Activated CD8-positive, alpha-beta memory T cell treated with anti-CD3 and anti-CD28 coated beads for 24 hours (primary cell): ENCODE data around the gene GMEB2.
"Not testable (repeated sequence)": the region's sequence is repeated elsewhere in the genome, so short reads cannot be mapped to it uniquely, and the experiment has no call there.

Experiments
- DNase-seq: peaks from one replicate; pipeline ENCODE4 v3.0.0-alpha.2; 2020

The GMEB2 gene

DNA sequence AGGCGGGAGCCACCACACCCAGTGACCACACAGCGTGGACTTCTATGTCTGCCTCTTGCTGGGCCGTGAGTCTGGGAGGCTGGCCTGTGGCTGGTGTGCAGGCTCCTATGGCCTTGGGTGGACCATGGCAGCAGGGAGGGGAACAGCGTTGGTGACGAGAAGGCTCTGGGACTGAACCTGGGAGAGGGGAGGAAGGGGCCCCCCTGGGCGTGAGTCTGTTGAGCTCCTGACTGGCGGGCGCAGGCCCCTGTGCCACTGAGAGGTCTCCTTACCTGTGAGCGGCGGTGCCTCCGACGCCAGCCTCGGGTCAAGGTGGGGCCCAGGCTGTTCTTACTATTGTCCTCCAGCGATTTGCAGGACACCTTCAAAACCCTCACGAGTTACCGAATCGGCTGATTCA is 40.1 kb downstream of the GMEB2 start:
- DNase-seq = no peak

DNA sequence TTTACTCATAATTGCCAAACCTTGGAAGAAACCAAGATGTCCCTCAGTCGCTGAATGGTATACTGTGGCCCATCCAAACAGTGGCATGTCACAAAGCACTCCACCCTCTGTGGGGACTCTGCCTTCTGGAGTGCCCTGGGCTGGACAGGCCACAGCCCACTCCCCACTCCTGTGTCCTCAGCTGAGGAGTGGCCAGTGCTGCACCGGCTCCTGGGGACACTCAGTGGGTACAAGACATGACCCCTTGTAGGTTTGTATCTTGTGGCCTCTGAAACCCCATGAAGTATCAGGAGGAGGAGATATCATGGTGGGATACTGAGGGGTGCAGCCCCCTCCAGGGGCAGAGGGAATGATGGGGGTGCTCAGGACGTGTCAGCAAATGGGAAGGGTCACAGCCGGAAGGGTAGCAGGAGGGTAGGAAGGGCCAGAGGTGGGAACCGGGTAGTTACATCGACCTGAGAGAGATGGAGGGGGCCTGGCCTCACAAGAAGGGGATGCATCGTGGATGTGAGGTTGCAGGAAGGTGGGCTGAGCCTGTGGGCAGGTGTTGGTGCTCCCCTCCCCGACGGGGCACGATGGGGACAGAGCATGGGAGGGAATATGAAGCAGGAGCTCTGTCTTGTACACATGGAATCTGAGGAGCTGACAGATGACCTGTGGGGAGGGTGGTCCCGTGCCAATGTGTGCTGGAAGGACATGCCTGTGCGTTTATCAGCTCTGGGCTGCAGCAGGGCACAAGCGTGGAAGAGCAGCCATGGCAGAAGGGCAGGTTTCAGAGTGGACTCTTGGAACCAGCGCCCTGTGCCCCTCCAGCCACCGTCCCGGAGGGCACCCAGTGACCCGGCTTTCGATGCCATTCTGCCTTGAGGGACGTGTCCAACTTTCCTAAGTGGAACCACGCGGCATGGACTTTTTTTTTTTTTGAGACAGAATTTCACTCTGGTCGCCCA is 41.0 kb downstream of the GMEB2 start:
- no peak for DNase-seq

DNA sequence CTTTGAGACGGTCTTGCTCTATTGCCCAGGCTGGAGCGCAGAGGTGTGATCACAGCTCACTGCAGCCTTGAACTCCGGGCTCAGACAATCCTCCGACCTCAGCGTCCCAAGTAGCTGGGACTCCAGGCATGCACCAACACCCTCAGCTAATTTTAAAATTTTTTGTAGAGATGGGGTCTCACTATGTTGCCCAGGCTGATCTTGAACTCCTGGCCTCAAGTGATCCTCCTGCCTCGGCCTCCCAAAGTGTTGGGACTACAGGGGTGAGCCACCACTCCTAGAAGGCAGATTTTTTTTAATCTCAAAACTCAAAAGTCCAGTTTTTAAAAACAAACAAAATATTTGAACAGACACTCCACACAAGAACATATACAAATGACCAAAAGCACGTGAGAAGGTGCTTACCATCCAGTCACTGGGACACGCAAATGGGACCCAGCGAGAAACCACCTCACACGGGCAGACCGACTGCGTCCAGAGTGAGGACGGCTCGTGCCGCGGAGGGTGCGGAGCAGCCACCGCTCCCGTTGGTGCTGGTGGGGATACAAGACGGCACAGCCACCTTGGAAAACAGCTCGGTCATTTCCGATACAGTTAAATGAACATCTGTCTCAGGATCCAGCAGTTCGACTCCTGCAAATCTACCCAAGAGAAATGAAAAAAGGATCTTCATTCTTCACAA is 44.4 kb downstream of the GMEB2 start:
- DNase-seq = no peak

DNA sequence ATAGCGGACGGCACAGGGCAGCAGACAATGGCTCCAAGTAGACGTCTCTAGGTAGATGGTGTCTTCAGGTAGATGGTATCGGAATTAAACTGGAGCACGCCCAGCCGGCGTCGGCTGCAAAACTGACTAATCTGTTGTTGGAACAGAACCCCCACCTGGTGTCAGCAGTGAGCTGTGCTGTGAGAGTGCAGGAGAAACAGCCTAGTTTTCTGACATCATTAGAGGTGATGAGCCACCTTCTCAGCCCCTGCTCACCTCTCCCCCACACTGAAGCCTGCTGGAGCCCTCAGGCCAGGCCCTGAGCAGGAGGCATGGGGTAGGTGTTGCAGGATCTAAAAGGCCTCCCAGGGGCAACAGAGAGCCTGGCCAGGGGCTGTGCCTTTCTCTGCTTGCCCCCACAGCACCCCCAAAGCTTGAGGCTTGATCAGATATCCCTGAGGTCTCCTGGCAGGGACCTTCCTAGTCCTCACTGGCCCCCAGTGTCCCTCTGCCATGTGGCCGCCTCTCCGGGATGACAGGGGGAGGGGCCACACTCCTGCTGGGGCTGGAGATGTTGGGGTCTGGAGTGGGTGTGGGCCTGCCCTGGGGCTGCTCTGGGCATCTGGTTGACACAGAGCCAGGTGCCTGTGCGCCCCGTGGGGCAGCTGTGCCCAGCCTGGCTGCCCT is 46.0 kb downstream of the GMEB2 start:
- peak; percentile 76 for DNase-seq

DNA sequence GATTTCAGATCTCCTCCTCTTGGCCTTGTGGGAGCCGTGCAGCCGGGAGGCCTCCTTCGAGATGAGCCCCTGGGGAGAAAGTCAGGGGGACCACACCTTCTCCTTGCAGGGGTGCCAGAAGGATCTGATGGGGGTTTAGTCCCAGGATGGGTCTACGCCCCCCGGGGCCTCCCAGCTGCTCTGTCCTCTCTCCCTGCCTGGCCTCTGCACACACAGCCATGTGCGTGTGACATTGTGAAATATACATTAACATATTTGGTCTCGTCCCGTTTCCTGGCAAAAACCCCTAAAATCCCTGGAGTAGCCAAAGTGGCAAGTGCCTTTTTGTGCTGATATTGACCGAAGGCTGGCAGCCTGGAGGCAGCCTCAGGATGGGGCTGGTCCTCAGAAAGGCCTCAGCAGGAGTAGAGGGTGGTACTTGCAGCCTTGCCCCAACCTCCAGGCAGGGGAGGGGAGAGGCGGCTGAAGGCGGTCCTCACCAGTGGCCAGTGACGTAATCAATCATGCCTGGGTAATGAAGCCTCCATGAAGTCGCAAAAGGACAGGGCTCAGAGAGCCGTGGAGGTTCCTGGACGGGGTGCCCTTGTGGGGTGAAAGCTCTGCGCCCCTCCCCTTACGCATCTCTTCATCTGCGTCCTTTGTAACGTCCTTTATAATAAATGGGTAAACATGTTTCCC is 47.7 kb downstream of the GMEB2 start:
- DNase-seq = no peak

DNA sequence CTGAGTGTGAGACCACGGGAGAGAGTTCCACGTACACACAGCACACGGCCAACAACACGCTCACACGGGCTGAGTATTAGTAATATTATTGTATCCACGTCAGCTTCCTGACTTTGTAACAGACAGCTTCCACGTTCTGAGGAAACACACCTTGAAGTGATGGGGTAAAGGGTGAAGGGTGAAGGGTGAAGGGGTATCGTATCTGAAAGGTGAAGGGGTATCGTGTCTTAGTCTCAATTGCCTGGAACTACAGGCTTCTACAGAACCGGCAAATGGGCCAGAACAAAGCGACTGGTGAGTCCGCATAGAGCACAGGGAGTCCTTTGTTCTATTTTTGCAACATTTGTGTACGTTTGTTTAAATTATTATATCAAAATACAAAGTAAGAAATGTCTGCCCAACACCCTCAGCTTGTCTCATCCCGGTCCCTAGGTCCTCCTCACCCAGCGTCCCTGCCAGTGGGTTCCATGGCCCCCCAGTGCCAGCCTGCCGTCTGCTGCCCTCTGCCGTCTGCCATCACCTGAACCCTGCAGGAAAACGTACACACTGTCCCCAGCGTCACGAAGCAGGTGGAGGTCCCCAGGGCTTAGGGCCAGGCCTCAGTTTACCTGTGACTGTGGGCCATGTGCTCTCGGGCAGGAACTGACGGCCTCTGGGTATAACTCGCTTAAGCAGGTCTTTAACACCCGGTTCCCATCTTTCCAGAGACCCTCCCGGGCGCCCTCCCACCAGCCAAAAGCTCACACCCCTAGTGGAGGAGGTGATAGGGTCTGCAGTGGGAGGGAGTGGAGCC is 48.5 kb downstream of the GMEB2 start:
- no peak for DNase-seq

DNA sequence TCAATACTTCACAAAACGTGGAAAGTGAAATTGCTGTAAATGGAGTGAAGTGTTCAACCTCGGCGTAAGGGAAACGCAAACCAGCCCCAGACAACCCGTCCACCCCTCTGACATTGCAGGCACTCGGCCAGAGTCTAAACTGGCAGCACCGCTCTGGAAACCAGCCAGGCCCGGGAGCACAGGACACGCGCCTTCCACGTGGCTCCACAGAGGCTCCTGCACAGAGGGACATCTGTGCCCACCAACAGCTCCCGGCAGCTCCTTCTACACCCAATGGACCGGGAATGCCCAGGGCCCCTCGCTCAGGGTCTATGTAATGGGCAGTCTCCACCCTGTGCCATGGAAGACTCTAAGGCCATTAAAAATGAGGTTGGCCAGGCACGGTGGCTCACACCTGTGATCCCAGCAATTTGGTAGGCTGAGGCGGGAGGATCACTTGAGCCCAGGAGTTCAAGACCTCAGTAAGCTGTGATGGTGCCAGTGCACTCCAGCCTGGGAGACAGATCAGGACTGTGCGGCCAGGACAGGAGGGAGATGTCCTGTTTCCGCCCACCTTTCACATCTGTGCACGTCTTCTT is 49.5 kb downstream of the GMEB2 start:
- DNase-seq = no peak

DNA sequence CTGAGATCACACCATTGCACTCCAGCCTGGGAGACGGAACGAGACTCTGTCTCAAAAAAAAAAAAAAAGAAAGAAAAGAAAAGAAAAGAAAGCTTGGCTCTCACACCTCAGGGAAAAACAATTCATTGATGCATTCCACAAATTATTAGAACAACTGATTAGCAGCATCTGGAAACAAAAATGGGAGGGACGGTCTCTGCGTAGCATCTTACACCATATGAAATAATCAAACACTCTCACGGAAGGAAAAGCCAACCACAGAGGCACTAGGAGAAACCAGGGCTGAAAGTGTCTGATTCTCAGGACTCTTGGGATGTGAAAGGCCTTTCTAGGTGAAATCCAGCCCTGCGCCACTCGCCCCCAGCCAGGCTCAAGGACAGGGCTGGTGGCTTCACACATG is 50.6 kb downstream of the GMEB2 start:
- DNase-seq = no peak

DNA sequence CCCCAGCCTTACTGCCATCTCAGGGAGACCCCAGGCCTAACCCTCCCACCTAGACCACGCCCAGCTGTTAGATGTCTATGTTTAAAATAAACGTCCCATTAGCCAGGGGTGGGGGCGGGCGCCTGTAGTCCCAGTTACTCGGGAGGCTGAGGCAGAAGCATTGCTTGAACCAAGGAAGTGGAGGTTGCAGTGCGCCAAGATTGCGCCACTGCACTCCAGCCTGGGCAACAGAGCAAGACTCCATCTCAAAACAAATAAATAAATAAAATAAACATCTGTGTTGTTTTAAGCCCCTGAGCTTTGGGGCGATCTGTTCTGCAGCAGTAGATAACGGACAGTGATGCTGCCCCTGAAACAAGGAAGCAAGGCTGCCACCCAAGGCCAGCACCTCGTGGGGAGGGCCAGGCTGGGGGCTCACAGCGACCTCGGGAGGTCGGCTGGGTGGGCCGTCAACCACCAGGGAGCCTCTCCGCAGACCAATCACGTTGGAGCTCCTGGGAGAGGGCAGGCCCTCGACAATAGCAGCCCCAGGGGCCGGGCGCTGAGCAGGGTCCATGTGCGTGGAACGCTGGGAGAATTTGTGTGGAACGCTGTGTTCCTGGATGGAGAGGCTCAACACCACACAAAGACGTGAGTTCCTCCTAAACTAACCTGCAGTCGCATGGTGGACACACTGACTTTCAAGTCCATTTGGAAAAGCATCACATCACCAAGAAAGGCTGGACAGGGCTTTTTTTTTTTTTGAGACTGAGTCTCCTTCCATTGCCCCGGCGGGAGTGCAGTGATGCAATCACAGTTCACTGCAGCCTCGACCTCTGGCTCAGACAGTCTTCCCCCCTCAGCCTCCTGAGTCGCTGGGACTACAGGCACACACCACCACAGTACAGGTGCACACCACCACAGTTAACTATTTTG is 51.8 kb downstream of the GMEB2 start:
- DNase-seq = no peak

DNA sequence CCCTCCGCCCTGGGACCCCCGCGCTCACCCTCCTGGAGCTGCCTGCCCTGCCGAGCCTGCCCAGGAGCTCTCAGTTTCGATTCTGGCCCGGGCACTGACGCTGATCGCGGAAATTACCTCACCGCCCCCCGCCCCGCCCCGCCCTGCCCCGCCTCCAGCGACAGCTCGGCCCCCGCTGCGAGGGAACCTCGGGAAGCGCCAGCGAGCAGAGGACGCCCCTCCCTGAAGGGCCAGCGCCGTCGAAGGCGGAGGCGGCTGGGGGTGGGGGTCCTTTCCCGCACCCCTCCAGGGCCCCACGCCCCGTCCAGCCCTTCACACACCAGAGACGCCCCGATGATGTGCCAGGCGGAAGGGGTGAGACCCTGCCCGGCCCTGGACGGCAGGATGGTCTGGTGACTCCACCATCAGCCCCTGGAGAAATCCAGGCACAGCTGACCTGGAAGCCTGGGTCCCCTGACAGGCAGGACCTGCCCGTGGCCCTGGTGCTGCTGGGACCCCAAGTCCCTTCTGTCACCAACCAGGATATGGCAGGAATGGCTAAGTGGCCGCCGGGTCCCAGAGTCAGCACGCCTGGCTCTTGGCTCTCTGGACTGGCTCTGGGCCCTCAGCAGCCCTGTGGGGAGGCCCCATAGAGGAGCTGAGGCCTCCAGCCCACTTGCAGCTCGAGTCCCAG is 52.6 kb downstream of the GMEB2 start, which contains the start of gene HELZ2:
Gene HELZ2, minus strand, starts transcription at position 84 of the 673 bp plus-strand sequence. CDS start 1,854 bp downstream, outside the sequence.
- peak; percentile 73 for DNase-seq

DNA sequence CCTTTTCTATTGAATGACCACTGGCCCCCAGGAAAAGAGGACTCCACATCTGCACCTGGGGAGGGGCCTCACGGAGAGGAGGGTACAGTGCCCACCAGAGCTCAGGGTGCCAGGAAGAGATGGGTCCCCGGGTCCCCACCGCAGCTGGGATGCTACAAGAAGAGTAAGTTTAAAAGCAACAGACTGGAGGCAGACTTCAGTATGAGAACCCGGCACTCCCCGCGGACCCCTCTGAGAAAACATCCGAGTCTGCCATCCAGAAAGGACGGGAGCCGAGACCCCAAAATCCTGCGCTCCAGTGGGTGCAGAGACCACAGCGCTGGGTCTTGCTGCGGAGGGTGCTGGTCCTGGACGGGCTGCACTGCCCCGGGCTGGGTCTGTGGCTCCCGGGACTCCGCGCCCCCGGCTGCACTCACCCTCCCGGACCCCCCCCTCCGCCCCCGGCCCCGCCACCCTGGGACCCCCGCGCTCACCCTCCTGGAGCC is 53.2 kb downstream of the GMEB2 start:
- DNase-seq = no peak

DNA sequence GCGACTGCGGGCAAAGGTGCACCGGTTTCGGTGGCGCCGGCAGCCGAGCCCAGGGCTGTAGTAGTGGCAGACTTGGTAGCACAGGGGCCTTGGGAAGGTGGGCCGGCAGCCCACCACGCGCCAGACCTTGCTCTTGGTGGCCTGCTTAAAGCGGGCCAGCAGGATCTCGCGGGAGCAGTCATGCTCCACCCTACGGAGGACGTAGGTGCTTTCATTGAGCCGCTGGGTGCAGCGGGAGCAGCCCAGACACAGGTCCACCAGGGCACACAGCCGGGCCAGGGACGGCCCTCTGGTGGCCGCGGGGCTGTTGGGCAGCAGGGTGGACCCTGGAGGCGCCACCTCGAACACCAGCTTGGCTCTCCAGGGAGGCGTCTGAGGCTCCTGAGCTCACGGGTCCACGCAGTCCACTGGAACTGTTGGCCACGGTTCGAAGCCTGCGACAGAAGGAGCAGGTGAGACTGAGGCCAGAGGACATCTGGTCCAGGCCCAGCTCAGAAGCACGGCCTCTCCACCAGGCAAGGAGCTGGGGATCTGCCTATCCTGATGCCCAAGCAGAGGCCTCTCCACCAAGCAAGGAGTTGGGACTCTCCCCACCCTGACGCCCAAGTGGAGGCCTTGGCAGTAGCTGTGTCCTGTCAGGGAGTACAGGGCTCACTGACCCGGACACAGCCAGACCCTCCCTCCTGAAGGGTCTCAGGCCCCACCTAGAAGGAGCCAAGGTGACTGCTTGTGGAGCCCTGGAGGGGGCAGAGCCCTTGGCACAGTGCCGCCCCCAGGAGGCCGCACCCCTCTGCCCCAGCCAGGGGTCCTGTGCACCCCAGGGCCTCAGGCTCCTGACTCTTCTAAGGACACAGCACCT is 53.9 kb downstream of the GMEB2 start:
- no peak for DNase-seq

DNA sequence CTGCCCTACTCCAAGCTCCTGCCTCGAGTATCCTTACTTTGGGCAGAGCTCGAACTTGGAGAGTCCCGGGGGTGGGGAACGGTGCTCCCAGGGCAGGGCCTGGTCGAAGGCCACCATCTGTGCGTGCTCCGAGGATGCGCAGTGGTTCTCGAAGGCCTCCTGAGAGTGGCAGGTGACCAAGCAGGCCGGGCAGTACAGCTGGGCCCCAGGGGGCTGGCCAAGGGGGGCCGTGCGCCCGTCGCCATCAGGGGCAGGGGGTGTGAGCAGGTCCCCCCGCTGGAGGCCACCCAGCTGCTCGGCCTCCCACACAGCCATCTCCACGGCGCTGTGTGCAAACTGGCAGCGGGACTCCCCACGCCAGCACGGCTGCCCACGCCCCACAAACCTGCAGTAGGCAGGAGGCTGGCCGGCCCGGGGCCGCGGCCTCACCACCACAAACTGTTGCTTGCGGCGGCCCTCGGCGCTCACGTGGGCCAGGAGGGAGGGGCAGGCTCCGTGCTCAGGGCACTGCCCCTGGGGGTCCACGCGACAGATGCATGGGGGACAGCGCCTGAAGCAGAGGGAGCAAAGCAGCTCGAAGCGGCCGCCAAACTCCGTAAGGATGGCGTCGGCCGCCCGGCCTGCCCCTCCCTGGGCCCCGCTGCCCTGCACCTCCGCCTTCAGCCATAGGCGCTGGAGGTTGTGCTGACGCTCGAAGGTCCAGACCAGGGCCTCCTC is 54.7 kb downstream of the GMEB2 start:
- DNase-seq = no peak

DNA sequence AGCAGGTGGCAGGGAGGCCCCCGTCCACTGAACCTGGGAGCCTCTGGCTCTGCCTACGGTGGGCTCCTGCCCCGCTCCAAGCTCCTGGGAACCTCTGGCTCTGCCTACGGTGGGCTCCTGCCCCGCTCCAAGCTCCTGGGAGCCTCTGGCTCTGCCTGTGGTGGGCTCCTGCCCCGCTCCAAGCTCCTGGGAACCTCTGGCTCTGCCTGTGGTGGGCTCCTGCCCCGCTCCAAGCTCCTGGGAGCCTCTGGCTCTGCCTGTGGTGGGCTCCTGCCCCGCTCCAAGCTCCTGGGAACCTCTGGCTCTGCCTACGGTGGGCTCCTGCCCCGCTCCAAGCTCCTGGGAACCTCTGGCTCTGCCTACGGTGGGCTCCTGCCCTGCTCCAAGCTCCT is 55.8 kb downstream of the GMEB2 start:
- DNase-seq = not testable (repeated sequence)

DNA sequence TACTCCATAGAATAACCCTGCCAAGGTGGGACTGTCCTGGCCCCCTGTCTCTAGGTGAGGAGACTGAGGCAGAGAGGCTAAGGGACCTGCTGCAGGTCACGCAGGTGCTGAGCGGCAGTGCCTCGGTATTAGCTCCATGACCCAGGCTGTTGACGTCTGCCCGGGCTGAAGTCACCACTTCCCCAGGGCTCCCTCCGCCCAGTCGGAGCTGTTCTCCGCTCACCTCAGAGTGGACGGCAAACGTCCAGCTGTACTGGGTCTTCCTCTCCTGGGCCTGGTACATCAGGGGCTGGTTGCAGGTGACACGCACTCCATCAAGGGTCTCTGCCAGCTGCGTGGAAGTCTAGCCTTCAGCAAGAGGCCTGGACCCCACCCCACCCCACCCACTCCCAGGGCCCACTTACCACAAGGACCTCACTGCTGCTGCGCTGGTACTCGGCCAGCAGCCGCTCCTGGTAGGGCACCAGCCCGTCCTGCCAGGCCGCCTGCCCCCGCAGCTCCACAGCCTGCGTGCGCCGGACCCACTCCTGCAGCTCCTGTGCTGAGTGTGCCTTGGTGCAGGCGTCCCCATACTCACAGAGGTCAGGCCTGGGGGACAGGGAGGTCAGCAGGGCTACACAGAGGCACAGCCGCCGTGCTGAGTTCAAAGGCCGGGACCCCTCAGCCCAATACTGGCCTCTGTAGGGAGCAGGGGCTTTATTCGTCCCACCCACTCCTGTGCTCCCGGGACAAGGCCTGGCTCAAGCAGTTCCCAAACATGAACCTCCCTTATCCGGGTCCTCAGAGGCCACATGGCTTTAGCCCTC is 56.4 kb downstream of the GMEB2 start:
- DNase-seq = no peak

DNA sequence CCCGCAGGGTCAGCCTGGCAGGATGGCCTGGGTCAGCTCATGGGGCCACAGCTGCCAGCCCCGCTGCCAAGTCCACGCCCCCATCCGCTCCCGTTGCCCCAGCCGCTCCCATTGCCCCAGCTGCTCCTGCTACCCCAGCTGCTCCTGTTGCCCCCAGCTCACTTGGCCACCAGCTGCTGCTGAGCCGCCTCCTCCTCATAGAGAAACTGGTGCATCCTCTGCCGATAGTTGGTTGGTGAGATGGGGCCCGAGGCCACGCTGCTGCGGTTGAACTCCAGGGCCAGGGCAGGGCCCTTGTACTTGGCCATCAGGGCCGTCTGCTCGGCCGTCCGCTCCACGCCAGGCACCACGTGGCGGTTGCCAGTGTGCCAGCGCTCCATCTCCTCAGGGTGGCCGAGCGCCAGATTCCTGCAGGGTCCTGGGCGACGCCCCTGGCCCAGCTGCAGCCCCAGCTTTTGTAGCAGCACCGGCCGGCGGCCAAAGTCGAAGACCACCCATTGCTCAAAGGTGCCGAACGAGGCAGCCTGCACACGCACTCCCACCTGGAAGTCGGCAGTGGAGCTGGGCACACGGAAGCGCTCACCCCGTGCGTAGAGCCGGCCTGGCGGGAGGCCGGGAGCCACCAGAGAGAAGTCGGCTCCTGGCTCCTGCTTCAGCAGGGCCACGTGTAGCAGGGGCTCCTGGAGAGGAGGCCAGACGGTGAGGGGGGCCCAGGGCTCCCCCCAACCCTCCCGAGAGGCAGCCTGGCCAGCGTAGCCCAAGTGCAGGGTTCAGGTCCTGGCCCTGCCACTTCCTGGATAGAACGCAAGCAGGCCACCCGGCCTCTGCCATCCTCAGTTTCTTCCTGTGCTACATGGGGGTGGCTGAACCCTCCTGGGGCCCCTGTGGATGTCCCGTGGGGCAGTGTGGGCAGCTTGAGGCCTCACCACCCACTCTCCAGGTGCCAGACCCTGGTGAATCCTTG is 57.6 kb downstream of the GMEB2 start:
- no peak for DNase-seq
